ENCODE measurements around the gene HCN4.

- TF ChIP-seq CTCF (IDR thresholded peaks at IDR 0.05; ENCODE audit: poor library complexity, severe bottlenecking) (no peak), POLR2AphosphoS5 (IDR thresholded peaks at IDR 0.05) (no peak), REST (IDR thresholded peaks at IDR 0.05; ENCODE audit: borderline replicate concordance) (no peak), EP300 (conservative IDR thresholded peaks at IDR 0.05; ENCODE audit: poor library complexity, severe bottlenecking) (no peak), EZH2 (IDR thresholded peaks at IDR 0.05; ENCODE audit: borderline replicate concordance, insufficient read depth, low read length, poor library complexity, severe bottlenecking) (no peak), SMC3 (conservative IDR thresholded peaks at IDR 0.05; ENCODE audit: poor library complexity) (no peak), TAF1 (IDR thresholded peaks at IDR 0.05; ENCODE audit: low read depth) (no peak), RAD21 (conservative IDR thresholded peaks at IDR 0.05) (no peak), MXI1 (conservative IDR thresholded peaks at IDR 0.05; ENCODE audit: poor library complexity, severe bottlenecking) (no peak)
Observed at GRCh38 chr15:73326157-73326556, 42.6 kb downstream of the HCN4 start.

Data from neural cell (in vitro differentiated cells).